GM12872 (cell line): ENCODE results near the gene AMOT.

Source experiments
- CTCF ChIP-seq: IDR thresholded peaks from 3 replicates; pipeline ENCODE4 v1.5.1; 2011; ENCODE audit warnings: low read depth, mild to moderate bottlenecking, low read length, moderate library complexity; ENCODE audit not compliant: insufficient read depth

The AMOT gene

GRCh38 chrX:112839856-112840255, 775 bp downstream of the AMOT start:
- TF ChIP-seq CTCF, result no peak

GRCh38 chrX:112837531-112837930, 3.1 kb downstream of the AMOT start:
- no peak for TF ChIP-seq CTCF

- no peak for TF ChIP-seq CTCF
These were observed 5.6 kb downstream of the AMOT start for GRCh38 chrX:112835019-112835418.

- no peak for TF ChIP-seq CTCF
These were observed 6.4 kb downstream of the AMOT start for GRCh38 chrX:112834031-112834845.

- no peak for TF ChIP-seq CTCF
These were observed 8.0 kb downstream of the AMOT start for GRCh38 chrX:112832481-112833095.

- no peak for TF ChIP-seq CTCF
These were observed 10.1 kb downstream of the AMOT start for GRCh38 chrX:112830540-112830939.

GRCh38 chrX:112827292-112827903, 13.2 kb downstream of the AMOT start:
- TF ChIP-seq CTCF, result no peak
